AML-193 (cell line): ENCODE results near the gene SRP68.
"Not testable (repeated sequence)": the region's sequence is repeated elsewhere in the genome, so short reads cannot be mapped to it uniquely, and the experiment has no call there.

Experiments
- DNase-seq, 2 experiments: peaks; one replicate each; lab custom pipeline; 2025; lab: John Stamatoyannopoulos, UW

Gene SRP68

GRCh38 chr17:76044475-76045007 lies 27.8 kb downstream of the SRP68 start:
- not testable (repeated sequence) for DNase-seq

- not testable (repeated sequence) for DNase-seq
Measured at GRCh38 chr17:76042868-76043267, 29.4 kb downstream of the SRP68 start.

GRCh38 chr17:76040376-76040775 lies 31.9 kb downstream of the SRP68 start:
- no peak for DNase-seq

- DNase-seq, result no peak
Measured at GRCh38 chr17:76039121-76039520, 33.2 kb downstream of the SRP68 start.

GRCh38 chr17:76038050-76038449 lies 34.3 kb downstream of the SRP68 start:
- no peak for DNase-seq

GRCh38 chr17:76036497-76037261 lies 35.6 kb downstream of the SRP68 start:
- no peak for DNase-seq

- no peak for DNase-seq
Measured at GRCh38 chr17:76034428-76035350, 37.6 kb downstream of the SRP68 start.

GRCh38 chr17:76033139-76033538 lies 39.2 kb downstream of the SRP68 start:
- no peak for DNase-seq

GRCh38 chr17:76032780-76033108 lies 39.6 kb downstream of the SRP68 start:
- no peak for DNase-seq

GRCh38 chr17:76032073-76032779 lies 40.1 kb downstream of the SRP68 start:
- no peak for DNase-seq

- DNase-seq, result no peak
Measured at GRCh38 chr17:76027159-76027839, 45.0 kb downstream of the SRP68 start, which contains the start of gene EVPL. Gene EVPL, minus strand, starts transcription at chr17:76027306. Its CDS starts 108 bp downstream, at chr17:76027198.

- DNase-seq, result no peak
Measured at GRCh38 chr17:76026714-76027158, 45.6 kb downstream of the SRP68 start.

- DNase-seq, result no peak
Measured at GRCh38 chr17:76025294-76025693, 47.0 kb downstream of the SRP68 start.

- no peak for DNase-seq
Measured at GRCh38 chr17:76024353-76024752, 48.0 kb downstream of the SRP68 start.

- DNase-seq, result no peak
Measured at GRCh38 chr17:76023900-76024237, 48.4 kb downstream of the SRP68 start.

GRCh38 chr17:76022973-76023899 lies 49.1 kb downstream of the SRP68 start:
- DNase-seq, result no peak

- DNase-seq, result no peak
Measured at GRCh38 chr17:76022285-76022684, 50.0 kb downstream of the SRP68 start.

GRCh38 chr17:76019833-76020467 lies 52.4 kb downstream of the SRP68 start:
- no peak for DNase-seq

- DNase-seq, result no peak
Measured at GRCh38 chr17:76018801-76019200, 53.5 kb downstream of the SRP68 start.

- DNase-seq, result no peak
Measured at GRCh38 chr17:76018340-76018680, 54.0 kb downstream of the SRP68 start.
